Tibial nerve (tissue), 4 donors: ENCODE data around the gene RFXANK. TPM values are rescaled to one million over a fixed set of nuclear protein-coding genes. Genes with fewer than 3 reads are reported as not detected.

Experiments used
- DNase-seq, 2 donors: peaks; one replicate each; pipeline ENCODE4 v3.0.0-alpha.2; 2019; ENCODE audit warnings: low spot score in 2 of 2
- H3K27ac ChIP-seq, 4 donors: fragments of 200-600 bp; sonication (generic) in 3 of 4; one replicate each; pipeline ENCODE4 v1.5.1; 2017 to 2019; ENCODE audit warnings: mild to moderate bottlenecking in 1 of 4
- H3K27me3 ChIP-seq, 2 donors: fragments of 200-600 bp; sonication (generic) in 1 of 2; one replicate each; pipeline versions ENCODE4 v1.5.1 to v1.6.0; 2017 to 2019
- H3K36me3 ChIP-seq, 3 donors: fragments of 200-600 bp; sonication (generic); one replicate each; pipeline ENCODE4 v1.5.1; 2018 to 2019
- H3K4me1 ChIP-seq, 4 donors: fragments of 200-600 bp; sonication (generic) in 3 of 4; one replicate each; pipeline ENCODE4 v1.5.1; 2017 to 2019
- H3K4me3 ChIP-seq, 4 donors: fragments of 200-600 bp; sonication (generic) in 3 of 4; one replicate each; pipeline ENCODE4 v1.5.1; 2017 to 2019; ENCODE audit warnings: mild to moderate bottlenecking in 1 of 4, moderate library complexity in 1 of 4
- H3K9me3 ChIP-seq, 4 donors: fragments of 200-600 bp; sonication (generic) in 3 of 4; one replicate each; pipeline ENCODE4 v1.5.1; 2017 to 2019
- CTCF ChIP-seq, 5 experiments: fragments of 200-600 bp in 3 of 5; fragments of 450-650 bp in 2 of 5; sonication (generic) in 3 of 5; IDR thresholded peaks; one replicate each; pipeline ENCODE4 v1.5.1; 2016 to 2019; ENCODE audit warnings: antibody characterized with exemption in 5 of 5, mild to moderate bottlenecking in 3 of 5, moderate library complexity in 2 of 5
- EP300 ChIP-seq, 2 donors: sonication (generic); formaldehyde crosslinking; IDR thresholded peaks; one replicate each; pipeline ENCODE4 v1.6.1; 2017; ENCODE audit warnings: antibody characterized with exemption in 2 of 2, mild to moderate bottlenecking in 1 of 2
- POLR2A ChIP-seq, 2 donors: fragments of 450-650 bp; IDR thresholded peaks; one replicate each; pipeline ENCODE4 v1.6.1; 2017; ENCODE audit warnings: antibody characterized with exemption in 2 of 2, mild to moderate bottlenecking in 2 of 2, moderate library complexity in 2 of 2
- WGBS, 2 donors: methylation state at CpG; one replicate each; pipeline ENCODE4 v1.1.5; 2018; 5-methylcytosine and 5-hydroxymethylcytosine counted together
- total RNA-seq, 4 donors: library from RNA; depleted of rRNA; stranded (reverse); fragments of >200 nt; gene quantifications; one replicate each; pipeline ENCODE4 v1.1.0, GENCODE V29; 2016

RFXANK gene
- total RNA-seq, 4 donors from 2014 or later, result 46.3 to 62.1 (median 56.8) TPM

- Histone ChIP-seq H3K27ac (no peak overlapping the region), H3K36me3 (peaks cover 0 to 63% (median 0%) of the 10 kb centered on the region in 3 donors), H3K9me3 (no peaks in the 10 kb centered on the region), H3K4me1 (peaks cover 5 to 41% (median 18%) of the 10 kb centered on the region in 4 donors), H3K4me3 (no peak overlapping the region), H3K27me3 (no peaks in the 10 kb centered on the region)
- no peak for TF ChIP-seq CTCF (IDR thresholded peaks at IDR 0.05)
- no peak for TF ChIP-seq POLR2A (IDR thresholded peaks at IDR 0.05)
- TF ChIP-seq EP300 (IDR thresholded peaks at IDR 0.05), result no peak
- WGBS, 2 donors, result 90 to 97% methylated on average over 13 to 14 of the region's 14 CpGs
- no peak for DNase-seq
These were observed 5.3 kb upstream of the RFXANK start for GRCh38 chr19:19186742-19187141.

GRCh38 chr19:19191768-19192077 is 335 bp upstream of the RFXANK start:
- H3K4me1 ChIP-seq, result peaks cover 5 to 59% (median 36%) of the 10 kb centered on the region in 4 donors
- H3K27me3 ChIP-seq, result no peaks in the 10 kb centered on the region
- H3K9me3 ChIP-seq, result no peaks in the 10 kb centered on the region
- WGBS, 2 donors, result 1% methylated on average over 17 of the region's 17 CpGs
- peaks cover 0 to 23% (median under 1%) of the 10 kb centered on the region in 3 donors for H3K36me3 ChIP-seq
- no peak for DNase-seq
- peak overlapping the region; percentile 98 for H3K27ac ChIP-seq
- TF ChIP-seq POLR2A (IDR thresholded peaks at IDR 0.05) (no peak), CTCF (IDR thresholded peaks at IDR 0.05) (no peak), EP300 (IDR thresholded peaks at IDR 0.05) (no peak)
- peak overlapping the region; percentile 72 to 78 (median 74) for H3K4me3 ChIP-seq

GRCh38 chr19:19192910-19193423 is 909 bp downstream of the RFXANK start:
- Histone ChIP-seq H3K4me3 (peak overlapping the region; percentile 72 to 78 (median 74)), H3K4me1 (peaks cover 5 to 59% (median 36%) of the 10 kb centered on the region in 4 donors), H3K27me3 (no peaks in the 10 kb centered on the region), H3K36me3 (peaks cover 0 to 25% (median 13%) of the 10 kb centered on the region in 3 donors), H3K27ac (peak overlapping the region; percentile 73 to 98 (median 98)), H3K9me3 (no peaks in the 10 kb centered on the region)
- DNase-seq, result no peak
- TF ChIP-seq EP300 (IDR thresholded peaks at IDR 0.05), result no peak
- no peak for TF ChIP-seq POLR2A (IDR thresholded peaks at IDR 0.05)
- TF ChIP-seq CTCF (IDR thresholded peaks at IDR 0.05), result no peak
- WGBS, 2 donors, result 1% methylated on average over 22 of the region's 22 CpGs

- Histone ChIP-seq H3K4me3 (peak overlapping the region in 1 of 4 donors; percentile 72), H3K4me1 (peaks cover 5 to 52% (median 36%) of the 10 kb centered on the region in 4 donors), H3K27ac (peak overlapping the region in 3 of 4 donors; percentile 11 to 98 (median 98))
These were observed 1.9 kb downstream of the RFXANK start for GRCh38 chr19:19193926-19194325.

More at GRCh38 chr19:19193926-19194325, 1.9 kb downstream of the RFXANK start:
- Histone ChIP-seq H3K27me3 (no peaks in the 10 kb centered on the region), H3K9me3 (no peaks in the 10 kb centered on the region), H3K36me3 (peaks cover 0 to 29% (median 18%) of the 10 kb centered on the region in 3 donors)
- whole genome bisulfite sequencing, 2 donors, result 67 to 68% methylated on average over 5 of the region's 5 CpGs
- no peak for DNase-seq
- TF ChIP-seq POLR2A (IDR thresholded peaks at IDR 0.05), result no peak
- TF ChIP-seq EP300 (IDR thresholded peaks at IDR 0.05), result no peak
- TF ChIP-seq CTCF (IDR thresholded peaks at IDR 0.05), result no peak
